Cardiac muscle cell (in vitro differentiated cells and primary cell): ENCODE results near the gene PAH. TPM values are rescaled to one million over a fixed set of nuclear protein-coding genes. Genes with fewer than 3 reads are reported as not detected.

Source experiments
- DNase-seq, 2 donors: peaks; one replicate each; pipeline versions ENCODE4 v3.0.0 to v3.0.0-alpha.2; 2010 to 2017; ENCODE audit warnings: low read depth in 1 of 2, low spot score in 1 of 2
- H3K27ac ChIP-seq: fragments of 200-600 bp; sonication (generic); 2 replicates; pipeline ENCODE4 v1.5.1; 2016
- H3K27me3 ChIP-seq: fragments of 200-600 bp; sonication (generic); 2 replicates; pipeline ENCODE4 v1.6.0; 2016; ENCODE audit warnings: control low read depth
- H3K36me3 ChIP-seq: fragments of 200-600 bp; sonication (generic); 2 replicates; pipeline ENCODE4 v1.5.1; 2016; ENCODE audit warnings: control low read depth
- H3K4me1 ChIP-seq: fragments of 200-600 bp; sonication (generic); 2 replicates; pipeline ENCODE4 v1.8.1; 2017; ENCODE audit warnings: low read depth, mild to moderate bottlenecking, mixed run types
- H3K4me3 ChIP-seq: fragments of 200-600 bp; sonication (generic); 2 replicates; pipeline ENCODE4 v1.5.1; 2016; ENCODE audit warnings: mild to moderate bottlenecking
- H3K9me3 ChIP-seq: fragments of 200-600 bp; sonication (generic); 2 replicates; pipeline ENCODE4 v1.5.1; 2017; ENCODE audit warnings: low read depth, mild to moderate bottlenecking, control low read depth
- polyA plus RNA-seq: library from polyadenylated mRNA; unstranded; fragments of >200 nt; fragmentation: Nextera tagmentation; extraction: Ambion mirVana; gene quantifications from 2 replicates; pipeline ENCODE4 v1.2.1, GENCODE V29; 2016
- total RNA-seq: library from RNA; depleted of rRNA; stranded (reverse); fragments of >200 nt; gene quantifications from 2 replicates; pipeline ENCODE4 v1.2.3, GENCODE V29; 2016
- TF ChIP-seq, protein P1 (sequence below): IDR thresholded peaks from 2 replicates; pipeline ENCODE4 v1.5.1; 2012; ENCODE audit warnings: low read depth, mild to moderate bottlenecking, low read length

Gene PAH
- total and polyA plus RNA-seq, 2 experiments from 2014 or later, result 0.18 TPM; not detected in 1

DNA sequence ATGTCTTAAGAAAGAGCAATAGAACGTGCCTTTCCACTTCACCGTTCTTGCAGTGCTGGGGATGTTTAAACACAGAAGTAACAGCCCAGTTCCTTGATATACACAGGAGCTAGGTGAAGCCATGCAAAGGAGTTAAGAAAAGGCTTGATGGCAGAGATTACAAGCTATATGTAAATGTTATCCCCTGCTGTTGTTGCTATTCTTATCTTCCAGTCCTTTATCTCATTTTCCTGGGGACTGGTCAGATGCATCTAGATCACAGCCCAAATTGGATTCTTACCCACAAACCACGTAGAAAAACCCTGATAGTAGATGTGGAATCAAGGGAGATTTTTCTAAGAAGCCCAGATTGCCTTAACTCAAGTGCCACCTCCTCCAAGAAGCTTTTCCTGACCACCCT, 45.9 kb upstream of the PAH start:
- Histone ChIP-seq H3K4me1 (peaks cover 3% of the 10 kb centered on the region), H3K27ac (no peak overlapping the region), H3K9me3 (peaks cover 5% of the 10 kb centered on the region), H3K36me3 (no peaks in the 10 kb centered on the region), H3K27me3 (peaks cover 100% of the 10 kb centered on the region), H3K4me3 (no peak overlapping the region)
- DNase-seq, result no peak
- TF ChIP-seq, protein P1, sequence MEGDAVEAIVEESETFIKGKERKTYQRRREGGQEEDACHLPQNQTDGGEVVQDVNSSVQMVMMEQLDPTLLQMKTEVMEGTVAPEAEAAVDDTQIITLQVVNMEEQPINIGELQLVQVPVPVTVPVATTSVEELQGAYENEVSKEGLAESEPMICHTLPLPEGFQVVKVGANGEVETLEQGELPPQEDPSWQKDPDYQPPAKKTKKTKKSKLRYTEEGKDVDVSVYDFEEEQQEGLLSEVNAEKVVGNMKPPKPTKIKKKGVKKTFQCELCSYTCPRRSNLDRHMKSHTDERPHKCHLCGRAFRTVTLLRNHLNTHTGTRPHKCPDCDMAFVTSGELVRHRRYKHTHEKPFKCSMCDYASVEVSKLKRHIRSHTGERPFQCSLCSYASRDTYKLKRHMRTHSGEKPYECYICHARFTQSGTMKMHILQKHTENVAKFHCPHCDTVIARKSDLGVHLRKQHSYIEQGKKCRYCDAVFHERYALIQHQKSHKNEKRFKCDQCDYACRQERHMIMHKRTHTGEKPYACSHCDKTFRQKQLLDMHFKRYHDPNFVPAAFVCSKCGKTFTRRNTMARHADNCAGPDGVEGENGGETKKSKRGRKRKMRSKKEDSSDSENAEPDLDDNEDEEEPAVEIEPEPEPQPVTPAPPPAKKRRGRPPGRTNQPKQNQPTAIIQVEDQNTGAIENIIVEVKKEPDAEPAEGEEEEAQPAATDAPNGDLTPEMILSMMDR, result no peak

DNA sequence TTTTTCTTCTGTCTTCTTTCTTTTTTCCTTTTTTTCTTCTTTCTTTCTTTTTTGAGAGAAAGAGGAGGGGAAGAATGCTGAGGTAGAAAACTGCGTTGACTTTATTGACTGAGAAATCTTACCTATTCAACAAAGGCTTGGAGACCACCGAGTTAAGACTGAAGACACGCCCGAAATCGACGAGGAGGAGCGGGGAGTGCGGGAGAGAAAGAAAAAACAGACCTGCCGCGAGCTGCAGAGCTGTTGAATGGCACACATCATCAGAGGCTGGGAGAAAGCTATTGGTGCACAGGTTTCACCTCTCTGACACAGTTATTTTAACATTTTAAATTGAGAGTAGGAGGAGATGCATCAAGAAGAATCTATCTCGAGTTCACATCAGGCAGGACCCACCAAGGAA, 45.5 kb upstream of the PAH start:
- no peaks in the 10 kb centered on the region for H3K36me3 ChIP-seq
- TF ChIP-seq, protein P1, result no peak
- no peak overlapping the region for H3K4me3 ChIP-seq
- peaks cover 100% of the 10 kb centered on the region for H3K27me3 ChIP-seq
- no peak for DNase-seq
- H3K9me3 ChIP-seq, result peaks cover 5% of the 10 kb centered on the region
- no peak overlapping the region for H3K27ac ChIP-seq
- peaks cover 7% of the 10 kb centered on the region for H3K4me1 ChIP-seq

DNA sequence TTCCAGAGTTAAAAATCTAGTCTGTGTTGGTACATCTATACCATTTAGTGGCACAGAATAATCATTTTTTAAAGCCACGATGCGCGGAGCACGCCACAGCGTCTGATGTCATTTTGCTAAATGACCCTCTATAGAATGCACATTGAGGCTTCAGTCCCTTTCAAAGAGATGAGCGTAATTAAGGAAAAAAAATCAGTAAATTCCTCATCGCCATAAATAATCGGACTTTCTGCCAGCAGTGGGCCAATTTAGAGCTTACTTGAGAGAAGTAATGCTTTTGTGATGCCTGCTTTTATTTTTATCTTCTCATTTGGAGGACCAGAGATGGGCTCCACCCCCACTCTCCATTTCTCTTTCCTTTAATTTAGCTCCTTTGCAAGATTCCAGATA, 44.4 kb upstream of the PAH start:
- Histone ChIP-seq H3K4me3 (no peak overlapping the region), H3K36me3 (no peaks in the 10 kb centered on the region), H3K9me3 (peaks cover 5% of the 10 kb centered on the region), H3K27ac (no peak overlapping the region), H3K4me1 (peaks cover 7% of the 10 kb centered on the region), H3K27me3 (peaks cover 100% of the 10 kb centered on the region)
- TF ChIP-seq, protein P1, result no peak
- no peak for DNase-seq

DNA sequence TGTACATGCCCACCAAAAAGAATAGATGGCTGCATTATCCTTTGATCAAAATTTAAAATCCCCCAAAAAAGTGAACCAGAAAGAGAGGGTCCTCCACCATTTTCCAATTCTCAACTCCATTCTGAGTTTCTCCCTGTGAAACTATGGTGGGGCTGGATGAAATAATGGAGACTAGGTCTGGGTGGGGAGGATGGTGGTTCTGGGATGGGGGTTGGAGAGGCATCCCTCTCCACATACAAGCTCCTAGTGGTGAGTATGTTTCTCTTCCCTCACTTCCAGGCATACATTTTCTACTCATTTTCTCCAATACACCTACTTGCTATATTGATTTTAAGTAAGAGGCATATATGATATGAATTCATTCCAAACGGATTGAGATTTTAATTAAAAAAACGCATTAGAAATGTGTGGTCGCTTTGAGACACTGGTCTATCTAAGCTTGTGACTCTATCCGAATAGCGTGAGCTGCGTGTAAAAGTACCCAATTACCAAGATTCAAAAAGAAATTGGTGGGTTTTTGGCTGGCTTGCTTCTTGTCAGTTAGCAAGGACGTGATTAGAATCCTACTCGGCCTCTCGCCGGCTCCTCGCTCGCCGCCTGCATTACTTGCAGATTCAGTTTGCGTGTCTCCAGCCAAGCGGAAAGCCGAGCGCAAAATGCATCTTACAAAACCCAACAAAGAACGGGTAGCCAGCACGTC, 43.9 kb upstream of the PAH start:
- Histone ChIP-seq H3K27me3 (peaks cover 100% of the 10 kb centered on the region), H3K9me3 (peaks cover 5% of the 10 kb centered on the region), H3K36me3 (no peaks in the 10 kb centered on the region), H3K27ac (no peak overlapping the region), H3K4me3 (no peak overlapping the region), H3K4me1 (peaks cover 7% of the 10 kb centered on the region)
- peak in 1 of 2 donors; percentile 21 for DNase-seq
- TF ChIP-seq, protein P1, result no peak

DNA sequence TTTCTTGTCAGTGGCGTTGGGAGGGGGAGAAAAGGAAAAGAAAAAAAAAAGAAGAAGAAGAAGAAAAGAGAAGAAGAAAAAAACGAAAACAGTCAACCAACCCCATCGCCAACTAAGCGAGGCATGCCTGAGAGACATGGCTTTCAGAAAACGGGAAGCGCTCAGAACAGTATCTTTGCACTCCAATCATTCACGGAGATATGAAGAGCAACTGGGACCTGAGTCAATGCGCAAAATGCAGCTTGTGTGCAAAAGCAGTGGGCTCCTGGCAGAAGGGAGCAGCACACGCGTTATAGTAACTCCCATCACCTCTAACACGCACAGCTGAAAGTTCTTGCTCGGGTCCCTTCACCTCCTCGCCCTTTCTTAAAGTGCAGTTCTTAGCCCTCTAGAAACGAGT, 42.3 kb upstream of the PAH start:
- Histone ChIP-seq H3K9me3 (peaks cover 5% of the 10 kb centered on the region), H3K4me3 (no peak overlapping the region), H3K36me3 (no peaks in the 10 kb centered on the region), H3K4me1 (peaks cover 5% of the 10 kb centered on the region), H3K27ac (no peak overlapping the region), H3K27me3 (peaks cover 100% of the 10 kb centered on the region)
- no peak for DNase-seq
- TF ChIP-seq, protein P1, result no peak
